ENCODE data around the gene ZNF169. TPM values are rescaled to one million over a fixed set of nuclear protein-coding genes. Genes with fewer than 3 reads are reported as not detected.
"Not testable (repeated sequence)": the region's sequence is repeated elsewhere in the genome, so short reads cannot be mapped to it uniquely, and the experiment has no call there.

ZNF169 gene
- polyA plus RNA-seq, 2 donors = 1.4 to 2.2 TPM

GRCh38 chr9:94338723-94339122 lies 79.6 kb downstream of the ZNF169 start:
- not testable (repeated sequence) for H3K27ac ChIP-seq (ENCODE audit: low read depth in 2 of 2, low read length in 1 of 2); H3K36me3 ChIP-seq (ENCODE audit: control insufficient read depth in 2 of 2, insufficient read depth in 2 of 2, low read length in 1 of 2); H3K4me3 ChIP-seq (ENCODE audit: low read depth in 1 of 2, low read length in 2 of 2); H3K9me3 ChIP-seq (ENCODE audit: control insufficient read depth in 2 of 2, insufficient read depth in 1 of 2, low read depth in 1 of 2, low read length in 1 of 2); H3K4me1 ChIP-seq (ENCODE audit: control insufficient read depth in 2 of 2, insufficient read depth in 2 of 2, low read length in 1 of 2); H3K27me3 ChIP-seq (ENCODE audit: control insufficient read depth in 1 of 2, insufficient read depth in 2 of 2, low read length in 2 of 2)
- 68 to 80% methylated on average over 7 of the region's 7 CpGs for WGBS, 2 donors

DNA sequence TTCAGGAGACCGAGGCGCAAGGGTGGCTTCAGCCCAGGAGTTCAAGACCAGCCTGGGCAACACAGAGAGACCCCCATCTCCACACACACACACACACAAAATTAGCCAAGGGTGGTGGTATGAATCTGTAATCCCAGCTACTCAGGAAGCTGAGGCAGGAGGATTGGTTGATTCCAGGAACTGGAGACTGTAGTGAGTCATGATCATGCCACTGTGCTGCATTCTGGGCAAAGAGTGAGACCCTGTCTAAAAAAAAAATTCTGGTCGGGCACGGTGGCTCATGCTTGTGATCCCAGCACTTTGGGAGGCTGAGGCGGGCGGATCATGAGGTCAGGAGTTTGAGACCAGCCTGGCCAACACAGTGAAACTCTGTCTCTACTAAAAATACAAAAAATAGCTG lies 80.6 kb downstream of the ZNF169 start:
- not testable (repeated sequence) for H3K4me3 ChIP-seq (ENCODE audit: low read depth in 1 of 2, low read length in 2 of 2); H3K27ac ChIP-seq (ENCODE audit: low read depth in 2 of 2, low read length in 1 of 2); H3K36me3 ChIP-seq (ENCODE audit: control insufficient read depth in 2 of 2, insufficient read depth in 2 of 2, low read length in 1 of 2); H3K27me3 ChIP-seq (ENCODE audit: control insufficient read depth in 1 of 2, insufficient read depth in 2 of 2, low read length in 2 of 2); H3K4me1 ChIP-seq (ENCODE audit: control insufficient read depth in 2 of 2, insufficient read depth in 2 of 2, low read length in 1 of 2); H3K9me3 ChIP-seq (ENCODE audit: control insufficient read depth in 2 of 2, insufficient read depth in 1 of 2, low read depth in 1 of 2, low read length in 1 of 2)
- WGBS, 2 donors = 90 to 96% methylated on average over 6 of the region's 6 CpGs

GRCh38 chr9:94340750-94341149 lies 81.7 kb downstream of the ZNF169 start:
- H3K27me3 ChIP-seq (ENCODE audit: control insufficient read depth in 1 of 2, insufficient read depth in 2 of 2, low read length in 2 of 2); H3K4me1 ChIP-seq (ENCODE audit: control insufficient read depth in 2 of 2, insufficient read depth in 2 of 2, low read length in 1 of 2); H3K9me3 ChIP-seq (ENCODE audit: control insufficient read depth in 2 of 2, insufficient read depth in 1 of 2, low read depth in 1 of 2, low read length in 1 of 2); H3K27ac ChIP-seq (ENCODE audit: low read depth in 2 of 2, low read length in 1 of 2); H3K36me3 ChIP-seq (ENCODE audit: control insufficient read depth in 2 of 2, insufficient read depth in 2 of 2, low read length in 1 of 2); H3K4me3 ChIP-seq (ENCODE audit: low read depth in 1 of 2, low read length in 2 of 2): not testable (repeated sequence)
- 83 to 88% methylated on average over 5 of the region's 6 CpGs for WGBS, 2 donors

GRCh38 chr9:94341703-94342102 lies 82.6 kb downstream of the ZNF169 start:
- not testable (repeated sequence) for H3K4me3 ChIP-seq (ENCODE audit: low read depth in 1 of 2, low read length in 2 of 2); H3K36me3 ChIP-seq (ENCODE audit: control insufficient read depth in 2 of 2, insufficient read depth in 2 of 2, low read length in 1 of 2); H3K4me1 ChIP-seq (ENCODE audit: control insufficient read depth in 2 of 2, insufficient read depth in 2 of 2, low read length in 1 of 2); H3K27me3 ChIP-seq (ENCODE audit: control insufficient read depth in 1 of 2, insufficient read depth in 2 of 2, low read length in 2 of 2); H3K9me3 ChIP-seq (ENCODE audit: control insufficient read depth in 2 of 2, insufficient read depth in 1 of 2, low read depth in 1 of 2, low read length in 1 of 2); H3K27ac ChIP-seq (ENCODE audit: low read depth in 2 of 2, low read length in 1 of 2)
- WGBS, 2 donors = 50 to 71% methylated on average over 2 of the region's 2 CpGs

DNA sequence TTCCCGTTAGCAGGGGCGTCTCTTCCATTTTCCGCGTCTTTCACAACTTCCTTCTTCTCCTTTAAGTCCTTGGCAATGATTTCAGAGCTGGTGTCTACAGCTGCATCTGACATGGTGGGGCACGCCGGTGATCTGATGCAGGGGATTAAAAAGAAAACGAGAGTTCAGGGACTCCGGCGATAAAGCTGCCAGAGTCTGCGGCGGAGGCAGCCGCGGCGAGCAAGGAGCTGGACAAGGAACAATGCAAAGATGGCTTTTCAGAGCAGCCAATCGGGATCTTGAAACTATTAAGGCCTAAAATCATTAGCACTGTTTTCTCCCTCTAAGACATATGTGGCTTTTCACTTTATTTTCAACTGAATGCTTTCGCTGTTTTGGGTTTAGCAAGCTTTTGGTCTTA lies 88.4 kb downstream of the ZNF169 start:
- H3K9me3 ChIP-seq (ENCODE audit: control insufficient read depth in 2 of 2, insufficient read depth in 1 of 2, low read depth in 1 of 2, low read length in 1 of 2); H3K4me3 ChIP-seq (ENCODE audit: low read depth in 1 of 2, low read length in 2 of 2); H3K4me1 ChIP-seq (ENCODE audit: control insufficient read depth in 2 of 2, insufficient read depth in 2 of 2, low read length in 1 of 2); H3K36me3 ChIP-seq (ENCODE audit: control insufficient read depth in 2 of 2, insufficient read depth in 2 of 2, low read length in 1 of 2); H3K27ac ChIP-seq (ENCODE audit: low read depth in 2 of 2, low read length in 1 of 2); H3K27me3 ChIP-seq (ENCODE audit: control insufficient read depth in 1 of 2, insufficient read depth in 2 of 2, low read length in 2 of 2): not testable (repeated sequence)
- WGBS, 2 donors = 90% methylated on average over 16 of the region's 16 CpGs

- not testable (repeated sequence) for H3K4me1 ChIP-seq (ENCODE audit: control insufficient read depth in 2 of 2, insufficient read depth in 2 of 2, low read length in 1 of 2); H3K4me3 ChIP-seq (ENCODE audit: low read depth in 1 of 2, low read length in 2 of 2); H3K27me3 ChIP-seq (ENCODE audit: control insufficient read depth in 1 of 2, insufficient read depth in 2 of 2, low read length in 2 of 2); H3K27ac ChIP-seq (ENCODE audit: low read depth in 2 of 2, low read length in 1 of 2); H3K36me3 ChIP-seq (ENCODE audit: control insufficient read depth in 2 of 2, insufficient read depth in 2 of 2, low read length in 1 of 2); H3K9me3 ChIP-seq (ENCODE audit: control insufficient read depth in 2 of 2, insufficient read depth in 1 of 2, low read depth in 1 of 2, low read length in 1 of 2)
- no CpG with 5 or more reads among the region's 3 CpGs for WGBS, 2 donors
Observed at GRCh38 chr9:94348754-94349153, 89.7 kb downstream of the ZNF169 start.

Other genes with a start within 250 kb of the ZNF169 start
- gene PTPDC1, start 174.8 kb upstream of the ZNF169 start, polyA plus RNA-seq = 1 to 10 TPM in 1 of 2 donors, under 1 TPM in 1; 1.00 to 2.0 TPM
- gene NUTM2F, start 69.3 kb downstream of the ZNF169 start, polyA plus RNA-seq = not detected

Measured in esophagus (tissue), 2 donors.